OCI-LY1 (cell line): ENCODE data around the gene LCN1.

ENCODE experiments used
- H2AFZ ChIP-seq: fragments of 200-600 bp; sonication (generic), shearing (Covaris generic); 2 replicates; pipeline ENCODE4 v1.6.0; 2014; ENCODE audit warnings: antibody characterized with exemption, mild to moderate bottlenecking, low read length
- H3F3A ChIP-seq: fragments of 200-600 bp; sonication (generic), shearing (Covaris generic); 2 replicates; pipeline ENCODE4 v1.6.0; 2014; ENCODE audit warnings: mild to moderate bottlenecking, antibody characterized with exemption, low read length, moderate library complexity; ENCODE audit not compliant: insufficient read depth
- H3K27ac ChIP-seq: fragments of 200-600 bp; sonication (generic); 2 replicates; pipeline ENCODE4 v1.5.1; 2014; ENCODE audit warnings: low read length, mixed run types, mild to moderate bottlenecking, low read depth; ENCODE audit not compliant: poor library complexity, severe bottlenecking
- H3K27me3 ChIP-seq: fragments of 200-600 bp; sonication (generic); 2 replicates; pipeline ENCODE4 v1.6.0; 2014; ENCODE audit warnings: antibody characterized with exemption, mild to moderate bottlenecking, low read length, moderate library complexity; ENCODE audit not compliant: insufficient read depth
- H3K36me3 ChIP-seq: fragments of 200-600 bp; sonication (generic); 2 replicates; pipeline ENCODE4 v1.6.1; 2014; ENCODE audit warnings: mild to moderate bottlenecking, antibody characterized with exemption, low read length, moderate library complexity, mixed read lengths; ENCODE audit not compliant: insufficient read depth
- H3K4me1 ChIP-seq: fragments of 200-600 bp; sonication (generic); 2 replicates; pipeline ENCODE4 v1.5.1; 2014; ENCODE audit warnings: mild to moderate bottlenecking, low read length, moderate library complexity; ENCODE audit not compliant: insufficient read depth, severe bottlenecking
- H3K4me2 ChIP-seq: fragments of 200-600 bp; sonication (generic), shearing (Covaris generic); 2 replicates; pipeline ENCODE4 v1.6.1; 2014; ENCODE audit warnings: low read length
- H3K4me3 ChIP-seq: fragments of 200-600 bp; sonication (generic); 2 replicates; pipeline ENCODE4 v1.5.1; 2014; ENCODE audit warnings: low read length, low read depth, mild to moderate bottlenecking, mixed read lengths; ENCODE audit not compliant: poor library complexity, severe bottlenecking
- H3K79me2 ChIP-seq: fragments of 200-600 bp; shearing (Covaris generic); 2 replicates; pipeline ENCODE4 v1.6.1; 2016; ENCODE audit warnings: mixed run types, low read length, mixed read lengths; ENCODE audit not compliant: insufficient read depth
- H3K9ac ChIP-seq: fragments of 200-600 bp; sonication (generic), shearing (Covaris generic); 2 replicates; pipeline ENCODE4 v1.6.1; 2014; ENCODE audit warnings: mild to moderate bottlenecking, low read length, mixed read lengths
- H3K9me2 ChIP-seq: fragments of 200-600 bp; sonication (generic), shearing (Covaris generic); 2 replicates; pipeline ENCODE4 v1.6.1; 2014; ENCODE audit warnings: low read depth, mild to moderate bottlenecking, low read length, mixed read lengths
- H3K9me3 ChIP-seq: fragments of 200-600 bp; shearing (Covaris generic); 2 replicates; pipeline ENCODE4 v1.6.1; 2014; ENCODE audit warnings: low read length, mixed read lengths
- H4K20me1 ChIP-seq: fragments of 200-600 bp; sonication (generic), shearing (Covaris generic); 2 replicates; pipeline ENCODE4 v1.6.0; 2016; ENCODE audit warnings: mild to moderate bottlenecking, low read length; ENCODE audit not compliant: insufficient read depth
- CTCF ChIP-seq: fragments of 200-600 bp; sonication (generic), shearing (Covaris generic); IDR thresholded peaks from 2 replicates; pipeline ENCODE4 v1.5.1; 2017; ENCODE audit warnings: mild to moderate bottlenecking, antibody characterized with exemption, low read length, moderate library complexity, mixed read lengths
- EZH2 ChIP-seq: fragments of 200-600 bp; sonication (generic), shearing (Covaris generic); IDR thresholded peaks from 2 replicates; pipeline ENCODE4 v1.8.0; 2017; ENCODE audit warnings: borderline replicate concordance, mixed run types, mild to moderate bottlenecking, antibody characterized with exemption, low read length, moderate library complexity, mixed read lengths

Gene LCN1

GRCh38 chr9:135522137-135522877, 1.1 kb downstream of the LCN1 start:
- Histone ChIP-seq H3F3A (no peaks in the 10 kb centered on the region), H3K27me3 (no peaks in the 10 kb centered on the region), H3K4me3 (no peak overlapping the region), H4K20me1 (no peaks in the 10 kb centered on the region), H3K9me3 (no peaks in the 10 kb centered on the region), H3K27ac (no peak overlapping the region), H3K4me2 (no peak overlapping the region), H2AFZ (no peak overlapping the region), H3K36me3 (no peaks in the 10 kb centered on the region), H3K4me1 (no peaks in the 10 kb centered on the region), H3K9ac (no peak overlapping the region), H3K9me2 (no peaks in the 10 kb centered on the region), H3K79me2 (no peaks in the 10 kb centered on the region)
- TF ChIP-seq CTCF (no peak), EZH2 (no peak)

GRCh38 chr9:135522931-135523330, 1.7 kb downstream of the LCN1 start:
- no peaks in the 10 kb centered on the region for H3K4me1 ChIP-seq
- H3K9ac ChIP-seq = no peak overlapping the region
- no peaks in the 10 kb centered on the region for H3K9me3 ChIP-seq
- no peaks in the 10 kb centered on the region for H3K79me2 ChIP-seq
- no peaks in the 10 kb centered on the region for H3K27me3 ChIP-seq
- no peak overlapping the region for H2AFZ ChIP-seq
- no peaks in the 10 kb centered on the region for H3K9me2 ChIP-seq
- no peaks in the 10 kb centered on the region for H4K20me1 ChIP-seq
- H3K4me3 ChIP-seq = no peak overlapping the region
- H3K36me3 ChIP-seq = no peaks in the 10 kb centered on the region
- H3K27ac ChIP-seq = no peak overlapping the region
- no peaks in the 10 kb centered on the region for H3F3A ChIP-seq
- no peak for TF ChIP-seq EZH2
- no peak for TF ChIP-seq CTCF
- H3K4me2 ChIP-seq = no peak overlapping the region

DNA sequence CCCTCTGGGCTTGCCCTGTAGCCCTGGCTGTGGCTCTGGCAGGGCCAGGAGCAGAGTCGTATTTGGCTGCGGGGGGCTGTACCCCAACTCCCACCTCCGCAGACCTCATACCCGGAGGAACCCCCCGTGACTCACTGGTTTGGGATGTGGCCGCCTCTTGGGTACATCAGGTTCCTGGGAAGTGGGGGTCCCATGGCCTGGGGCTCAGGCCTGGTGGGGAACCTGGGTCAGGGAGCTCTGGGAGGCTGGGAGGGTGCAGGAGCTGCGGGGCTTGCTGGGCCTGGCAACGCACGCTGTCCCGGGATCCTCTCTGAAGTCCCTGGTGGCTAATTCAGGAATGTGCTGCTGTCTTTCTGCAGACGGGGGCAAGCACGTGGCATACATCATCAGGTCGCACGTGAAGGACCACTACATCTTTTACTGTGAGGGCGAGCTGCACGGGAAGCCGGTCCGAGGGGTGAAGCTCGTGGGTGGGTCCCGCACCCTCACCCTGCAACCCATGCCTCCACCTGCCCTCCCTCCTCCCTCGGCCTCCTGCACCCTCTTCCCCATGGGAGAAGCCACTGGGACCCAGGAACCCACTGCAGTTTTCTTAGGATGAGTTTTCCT, 2.4 kb downstream of the LCN1 start:
- Histone ChIP-seq H3K27me3 (no peaks in the 10 kb centered on the region), H3K79me2 (no peaks in the 10 kb centered on the region), H4K20me1 (no peaks in the 10 kb centered on the region), H3K4me3 (no peak overlapping the region), H3F3A (no peaks in the 10 kb centered on the region), H3K36me3 (no peaks in the 10 kb centered on the region), H3K4me2 (no peak overlapping the region), H3K4me1 (no peaks in the 10 kb centered on the region), H3K27ac (no peak overlapping the region), H2AFZ (no peak overlapping the region), H3K9me2 (no peaks in the 10 kb centered on the region), H3K9ac (no peak overlapping the region), H3K9me3 (no peaks in the 10 kb centered on the region)
- TF ChIP-seq CTCF (no peak), EZH2 (no peak)
